ENCODE measurements around the gene B2M.
"Not testable (repeated sequence)": the region's sequence is repeated elsewhere in the genome, so short reads cannot be mapped to it uniquely, and the experiment has no call there.

B2M gene

DNA sequence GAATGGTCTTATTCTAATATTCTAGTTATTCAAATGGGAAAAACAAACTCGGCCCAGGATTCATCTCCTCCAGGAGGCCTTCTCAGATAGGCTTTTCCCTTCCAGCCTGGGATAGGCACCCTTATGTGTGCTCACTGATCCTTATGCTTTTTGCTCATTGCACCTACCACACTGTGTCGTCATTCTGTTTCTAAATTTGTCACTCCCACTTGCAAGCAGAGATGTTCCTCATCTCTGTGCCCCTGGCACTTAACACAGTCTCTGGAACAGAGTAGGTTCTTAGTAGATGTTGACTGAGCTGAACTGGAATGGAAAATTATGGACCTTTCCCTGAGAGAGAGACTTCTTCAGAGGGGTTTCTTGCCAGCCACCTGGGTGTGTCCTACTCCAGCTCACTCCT lies 29.1 kb upstream of the B2M start:
- in situ Hi-C loops (cut with MboI; ENCODE audit: low pct_unique_long_range_greater_than_20kb, low sequenced_read_pairs, unreplicated experiment), result no loop called here
- DNase-seq (ENCODE audit: low spot score), result no peak
- no peak for TF ChIP-seq CTCF (IDR thresholded peaks at IDR 0.05; ENCODE audit: extremely low read depth, insufficient read depth, missing control alignments)

- DNase-seq (ENCODE audit: low spot score); in situ Hi-C loops (cut with MboI; ENCODE audit: low pct_unique_long_range_greater_than_20kb, low sequenced_read_pairs, unreplicated experiment): not testable (repeated sequence)
Observed at GRCh38 chr15:44682809-44683682, 28.3 kb upstream of the B2M start.

DNA sequence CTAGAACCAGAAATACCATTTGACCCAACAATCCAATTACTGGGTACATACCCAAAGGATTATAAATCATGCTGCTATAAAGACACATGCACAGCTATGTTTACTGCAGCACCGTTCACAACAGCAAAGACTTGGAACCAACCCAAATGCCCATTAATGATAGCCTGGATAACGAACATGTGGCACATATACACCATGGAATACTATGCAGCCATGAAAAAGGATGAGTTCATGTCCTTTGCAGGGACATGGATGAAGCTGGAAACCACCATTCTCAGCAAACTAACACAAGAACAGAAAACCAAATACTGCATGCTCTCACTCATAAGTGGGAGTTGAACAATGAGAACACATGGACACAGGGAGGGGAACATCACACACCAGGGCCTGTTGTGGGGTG lies 22.0 kb upstream of the B2M start:
- in situ Hi-C loops (cut with MboI; ENCODE audit: low pct_unique_long_range_greater_than_20kb, low sequenced_read_pairs, unreplicated experiment); DNase-seq (ENCODE audit: low spot score): not testable (repeated sequence)

DNA sequence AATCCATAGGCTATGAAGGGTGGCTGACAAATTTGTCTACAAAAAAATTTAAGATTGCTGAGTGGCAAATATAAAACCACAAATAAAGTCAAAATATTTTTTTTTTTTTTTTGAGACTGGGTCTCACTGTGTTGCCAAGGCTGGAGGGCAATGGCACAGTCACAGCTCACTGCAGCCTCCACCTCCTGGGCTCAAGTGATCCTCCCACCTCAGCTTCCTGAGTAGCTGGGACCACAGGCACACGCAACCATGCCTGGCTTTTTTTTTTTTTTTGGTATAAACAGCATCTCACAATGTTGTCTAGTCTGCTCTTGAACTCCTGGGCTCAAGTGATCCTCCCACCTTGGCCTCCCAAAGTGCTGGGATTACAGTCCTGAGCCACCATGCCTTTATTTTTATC lies 21.1 kb upstream of the B2M start:
- DNase-seq (ENCODE audit: low spot score); in situ Hi-C loops (cut with MboI; ENCODE audit: low pct_unique_long_range_greater_than_20kb, low sequenced_read_pairs, unreplicated experiment): not testable (repeated sequence)

DNA sequence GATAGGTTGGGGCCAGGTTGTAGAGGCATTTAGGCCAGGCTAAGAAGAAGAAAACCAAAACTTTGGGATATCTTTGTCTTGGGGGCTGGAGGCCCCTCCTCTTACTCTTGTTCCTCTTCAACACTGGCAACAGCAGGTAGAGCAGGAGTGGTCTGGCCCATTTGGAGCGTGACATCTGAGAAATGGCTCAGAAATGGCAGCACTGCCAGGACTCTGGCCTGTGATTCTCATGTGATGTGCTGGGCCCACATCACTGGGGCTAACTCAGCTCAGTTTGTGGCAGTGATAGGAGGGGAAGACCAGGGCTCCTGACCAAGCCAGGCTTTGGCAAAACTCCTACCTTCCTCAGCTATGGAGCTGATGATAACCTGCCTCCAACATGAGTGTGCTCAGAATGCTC lies 18.7 kb upstream of the B2M start:
- in situ Hi-C loops (cut with MboI; ENCODE audit: low pct_unique_long_range_greater_than_20kb, low sequenced_read_pairs, unreplicated experiment), result no loop called here
- DNase-seq (ENCODE audit: low spot score), result no peak
- no peak for TF ChIP-seq CTCF (IDR thresholded peaks at IDR 0.05; ENCODE audit: extremely low read depth, insufficient read depth, missing control alignments)

DNA sequence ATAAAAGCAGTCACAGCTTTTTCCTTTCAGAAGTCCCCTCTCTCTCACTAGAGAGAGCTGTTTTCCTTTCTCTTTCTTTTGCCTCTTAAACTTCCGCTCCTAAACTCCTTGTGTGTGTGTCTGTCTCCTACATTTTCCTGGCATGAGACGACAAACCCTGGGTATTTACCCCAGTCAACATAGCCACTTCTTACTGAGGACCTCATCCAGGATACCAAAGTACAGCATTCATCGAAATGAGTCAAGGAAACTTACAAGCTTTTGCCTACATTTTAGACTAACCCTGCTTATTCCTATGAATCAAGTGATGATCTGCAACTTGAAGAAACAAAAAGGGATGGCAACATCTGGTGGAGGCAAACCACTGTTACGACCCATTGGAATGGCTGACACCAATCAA lies 16.9 kb upstream of the B2M start:
- DNase-seq (ENCODE audit: low spot score), result no peak
- TF ChIP-seq CTCF (IDR thresholded peaks at IDR 0.05; ENCODE audit: extremely low read depth, insufficient read depth, missing control alignments), result no peak
- in situ Hi-C loops (cut with MboI; ENCODE audit: low pct_unique_long_range_greater_than_20kb, low sequenced_read_pairs, unreplicated experiment), result no loop called here

GRCh38 chr15:44695294-44695693 lies 16.0 kb upstream of the B2M start:
- in situ Hi-C loops (cut with MboI; ENCODE audit: low pct_unique_long_range_greater_than_20kb, low sequenced_read_pairs, unreplicated experiment), result no loop called here
- TF ChIP-seq CTCF (IDR thresholded peaks at IDR 0.05; ENCODE audit: extremely low read depth, insufficient read depth, missing control alignments), result no peak
- no peak for DNase-seq (ENCODE audit: low spot score)

DNA sequence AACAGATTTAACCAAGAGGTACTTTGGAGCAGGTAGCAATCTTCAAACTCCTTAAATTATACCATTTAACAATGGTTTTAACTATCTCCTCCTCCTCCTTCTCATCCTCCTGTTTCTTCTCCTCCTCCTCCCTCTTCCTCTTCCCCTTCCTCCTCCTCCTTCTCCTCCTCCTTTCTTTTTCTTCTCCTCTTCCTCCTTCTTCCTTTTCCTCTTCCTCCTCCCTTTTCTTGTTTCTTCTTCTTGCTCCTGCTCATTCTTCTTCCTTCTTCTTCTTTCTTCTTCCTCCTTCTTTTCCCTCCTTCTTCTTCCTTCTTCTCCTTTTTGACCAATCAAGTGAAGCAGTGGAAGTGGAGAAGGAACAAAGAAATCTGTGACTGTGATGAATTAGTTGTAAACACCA lies 14.3 kb upstream of the B2M start:
- no peak for DNase-seq (ENCODE audit: low spot score)
- TF ChIP-seq CTCF (IDR thresholded peaks at IDR 0.05; ENCODE audit: extremely low read depth, insufficient read depth, missing control alignments), result no peak
- in situ Hi-C loops (cut with MboI; ENCODE audit: low pct_unique_long_range_greater_than_20kb, low sequenced_read_pairs, unreplicated experiment), result no loop called here

All from GM13977 (cell line).